ENCODE measurements around the gene CCDC7.
"Not testable (repeated sequence)": the region's sequence is repeated elsewhere in the genome, so short reads cannot be mapped to it uniquely, and the experiment has no call there.

The CCDC7 gene

DNA sequence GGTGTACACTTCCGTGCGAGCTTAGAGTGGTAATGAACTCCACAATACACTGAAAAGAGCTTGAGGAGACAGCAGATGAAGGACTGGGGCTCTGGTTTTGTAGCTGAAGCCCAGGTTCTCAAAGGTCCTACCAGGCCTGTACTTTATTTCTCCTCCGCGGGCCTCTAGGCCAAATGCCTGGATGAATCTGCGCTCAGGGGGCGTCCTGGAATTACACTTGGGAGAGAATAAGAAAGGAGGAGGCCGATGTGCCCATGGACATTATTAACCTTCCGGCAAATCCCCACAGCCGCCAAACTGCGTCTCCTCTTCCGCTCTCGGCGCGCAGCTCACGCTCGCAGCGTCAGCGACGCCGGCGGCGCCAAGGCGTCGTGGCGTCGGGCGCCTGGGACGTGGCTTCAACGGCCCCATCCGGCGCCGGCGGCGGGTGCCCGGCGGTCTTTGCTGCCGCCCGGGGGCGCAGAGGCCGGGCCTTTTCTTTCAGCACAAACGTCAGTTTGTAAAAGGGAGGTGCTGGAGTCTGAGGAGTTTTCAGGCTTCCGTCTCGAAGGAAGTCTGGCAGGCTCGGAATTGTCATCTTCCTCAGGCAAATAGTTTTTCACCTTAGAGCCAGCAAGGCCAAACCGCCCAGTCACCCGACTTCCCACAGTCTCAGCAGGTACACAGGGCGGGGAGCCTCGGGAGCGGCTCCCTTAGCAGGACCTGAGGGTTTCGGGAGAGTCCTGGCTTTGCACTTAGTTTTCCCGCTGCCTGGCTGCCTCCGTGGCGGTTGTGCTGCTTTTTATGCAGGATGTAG lies at the start of gene CCDC7:
Gene CCDC7, plus strand, starts transcription at position 401 of the 796 bp plus-strand sequence. CDS start 5,503 bp downstream, outside the sequence.
- peak; percentile 87 for DNase-seq

- DNase-seq, result not testable (repeated sequence)
These were observed 48.8 kb upstream of the CCDC7 start for GRCh38 chr10:32397163-32397562.

DNA sequence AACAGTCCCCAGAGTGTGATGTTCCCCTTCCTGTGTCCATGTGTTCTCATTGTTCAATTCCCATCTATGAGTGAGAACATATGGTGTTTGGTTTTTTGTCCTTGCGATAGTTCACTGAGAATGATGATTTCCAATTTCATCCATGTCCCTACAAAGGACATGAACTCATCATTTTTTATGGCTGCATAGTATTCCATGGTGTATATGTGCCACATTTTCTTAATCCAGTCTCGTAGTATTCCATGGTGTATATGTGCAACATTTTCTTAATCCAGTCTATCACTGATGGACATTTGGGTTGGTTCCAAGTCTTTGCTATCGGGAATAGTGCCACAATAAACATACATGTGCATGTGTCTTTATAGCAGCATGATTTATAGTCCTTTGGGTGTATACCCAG lies 46.2 kb upstream of the CCDC7 start:
- not testable (repeated sequence) for DNase-seq

DNA sequence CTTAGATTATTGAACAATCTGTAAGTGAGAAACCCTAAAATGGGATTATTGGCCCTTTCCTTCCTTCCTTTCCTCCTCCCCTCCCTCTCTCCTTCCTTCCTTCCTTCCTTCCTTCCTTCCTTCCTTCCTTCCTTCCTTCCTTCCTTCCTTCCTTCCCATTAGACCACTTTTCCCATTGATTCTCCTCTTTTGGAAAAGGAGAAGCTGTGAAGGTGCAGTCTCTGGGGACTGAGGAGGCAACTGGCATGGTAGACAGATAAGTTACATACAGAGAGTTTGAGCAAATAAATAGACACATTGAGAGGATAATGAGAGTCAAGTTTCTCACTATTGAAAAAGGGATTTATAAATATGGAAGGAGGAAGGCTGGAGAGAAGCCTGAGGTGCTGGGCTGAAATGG lies 45.0 kb upstream of the CCDC7 start:
- DNase-seq, result no peak

- DNase-seq, result no peak
These were observed 43.4 kb upstream of the CCDC7 start for GRCh38 chr10:32402499-32402898.

DNA sequence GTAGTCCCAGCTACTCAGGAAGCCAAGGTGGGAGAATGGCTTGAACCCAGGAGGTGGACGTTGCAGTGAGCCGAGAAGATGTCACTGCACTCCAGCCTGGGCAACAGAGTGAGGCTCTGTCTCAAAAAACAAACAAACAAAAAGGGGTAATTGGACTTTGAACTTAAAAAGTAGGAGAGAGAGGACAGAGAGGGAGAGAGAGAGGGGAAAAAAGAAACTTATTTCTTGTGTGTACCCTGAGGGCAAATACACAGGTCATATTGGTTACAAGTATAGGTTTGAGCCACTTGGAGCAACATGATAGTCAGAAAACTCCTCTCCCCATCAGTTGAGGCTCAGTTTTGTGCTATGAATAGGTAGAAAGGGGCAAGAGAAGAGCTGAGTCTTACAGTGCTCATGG lies 42.8 kb upstream of the CCDC7 start:
- no peak for DNase-seq

GRCh38 chr10:32408690-32409089 lies 37.2 kb upstream of the CCDC7 start:
- no peak for DNase-seq

DNA sequence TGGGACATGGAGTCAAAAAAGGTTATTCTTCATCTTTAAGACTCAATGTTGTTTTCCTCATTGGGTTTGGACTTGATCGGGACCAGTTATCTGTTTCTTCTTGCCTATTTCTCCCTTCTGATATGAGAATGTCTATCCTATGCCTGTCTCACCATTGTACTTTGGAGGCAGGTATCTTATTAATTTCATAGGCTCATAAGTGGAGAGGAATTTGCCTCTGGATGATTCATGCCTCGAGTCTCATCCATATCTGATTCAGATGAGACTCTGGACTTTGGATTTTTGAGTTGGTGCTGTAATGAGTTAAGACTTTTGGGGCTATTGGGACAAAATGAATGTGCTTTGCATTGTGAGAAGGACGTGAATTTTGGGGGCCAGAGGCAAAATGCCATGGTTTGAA lies 36.2 kb upstream of the CCDC7 start:
- no peak for DNase-seq

- DNase-seq, result no peak
These were observed 35.4 kb upstream of the CCDC7 start for GRCh38 chr10:32410569-32410968.

GRCh38 chr10:32411797-32412498 lies 34.0 kb upstream of the CCDC7 start:
- DNase-seq, result no peak

DNA sequence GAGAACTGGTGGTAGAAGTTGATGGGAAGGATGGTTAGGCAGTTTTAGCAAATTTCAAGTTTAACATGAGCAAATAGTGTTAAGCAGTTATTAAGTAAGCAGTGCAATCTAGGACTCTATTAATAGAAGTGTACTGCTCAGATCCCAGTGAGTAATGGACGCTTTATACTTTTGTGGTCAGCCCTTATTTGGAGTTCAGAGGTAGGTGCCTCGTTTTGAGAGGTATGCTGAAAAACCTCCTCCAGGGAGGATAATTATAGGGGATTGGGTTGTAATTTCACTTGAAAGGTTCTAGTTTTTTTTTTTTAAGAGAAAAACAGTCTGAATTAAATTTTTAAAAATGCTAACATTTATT lies 33.5 kb upstream of the CCDC7 start:
- no peak for DNase-seq

DNA sequence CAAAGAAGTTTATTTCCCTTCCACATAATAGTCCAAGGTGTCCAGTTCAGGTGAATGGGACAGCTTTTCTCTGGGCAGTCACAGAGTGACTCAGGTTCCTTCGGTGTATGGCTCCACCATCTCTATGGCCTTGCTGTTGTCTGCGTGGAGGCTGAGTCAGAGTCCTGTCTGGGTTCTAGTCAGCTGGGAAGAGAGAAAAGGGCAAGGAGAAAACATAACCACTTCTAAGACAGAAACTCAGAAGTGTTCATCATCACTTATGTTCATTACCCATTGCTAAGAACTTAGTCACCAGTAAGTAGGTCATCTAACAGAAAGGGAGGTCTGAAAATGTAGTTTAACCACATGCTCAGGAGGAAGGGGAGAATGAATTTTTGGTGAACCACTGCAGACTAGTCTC lies 32.4 kb upstream of the CCDC7 start:
- DNase-seq, result peak; percentile 57

- no peak for DNase-seq
These were observed 30.6 kb upstream of the CCDC7 start for GRCh38 chr10:32415361-32415760.

DNA sequence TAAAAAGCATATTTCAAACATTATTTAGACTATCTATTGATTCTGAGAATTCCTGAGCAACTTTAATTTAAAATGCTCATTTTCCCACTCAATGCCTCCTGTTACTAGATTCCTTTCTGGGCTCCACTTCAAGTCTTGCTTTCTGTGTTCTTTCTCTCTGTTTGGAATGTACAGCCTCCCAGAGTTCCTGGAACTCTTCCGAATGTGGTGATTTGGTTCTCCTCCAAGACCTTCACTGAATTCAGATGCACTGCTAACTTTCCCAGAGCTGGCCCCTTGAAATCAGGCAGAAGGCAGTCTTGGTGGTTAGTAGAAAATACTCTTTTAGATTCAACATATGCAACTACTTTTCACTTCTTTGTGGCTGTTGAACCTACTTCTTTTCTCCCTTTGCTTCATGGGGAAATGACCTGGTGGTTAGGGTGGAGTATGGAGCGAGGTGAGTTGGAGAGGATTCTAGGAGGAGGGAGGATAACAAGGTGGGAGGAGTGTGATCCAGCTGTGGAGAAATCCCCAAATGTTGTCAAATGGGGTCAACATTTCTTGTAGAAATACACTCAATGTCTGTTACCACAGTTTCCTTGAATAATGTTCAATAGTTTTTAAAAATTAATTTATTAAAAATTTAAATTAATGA lies 27.9 kb upstream of the CCDC7 start:
- DNase-seq, result no peak

- no peak for DNase-seq
These were observed 27.4 kb upstream of the CCDC7 start for GRCh38 chr10:32418572-32418971.

DNA sequence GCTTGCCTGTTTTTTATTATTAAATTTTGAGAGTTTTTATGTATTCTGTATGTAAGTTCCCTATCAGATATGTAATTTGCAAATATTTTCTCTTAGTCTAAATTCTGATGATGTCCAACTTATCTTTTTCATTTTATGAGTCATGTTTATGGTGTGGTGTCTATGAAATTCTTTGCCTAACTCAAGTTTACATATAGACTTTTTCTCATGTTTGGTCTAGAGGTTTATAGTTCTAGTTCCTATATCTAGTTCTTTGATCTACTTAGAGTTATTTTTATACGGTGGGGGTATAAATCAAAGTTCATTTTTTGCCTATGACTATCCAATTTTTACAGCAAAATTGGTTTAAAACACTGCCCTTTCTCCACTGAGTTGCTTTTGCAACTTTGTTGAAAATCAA lies 26.3 kb upstream of the CCDC7 start:
- DNase-seq, result no peak

DNA sequence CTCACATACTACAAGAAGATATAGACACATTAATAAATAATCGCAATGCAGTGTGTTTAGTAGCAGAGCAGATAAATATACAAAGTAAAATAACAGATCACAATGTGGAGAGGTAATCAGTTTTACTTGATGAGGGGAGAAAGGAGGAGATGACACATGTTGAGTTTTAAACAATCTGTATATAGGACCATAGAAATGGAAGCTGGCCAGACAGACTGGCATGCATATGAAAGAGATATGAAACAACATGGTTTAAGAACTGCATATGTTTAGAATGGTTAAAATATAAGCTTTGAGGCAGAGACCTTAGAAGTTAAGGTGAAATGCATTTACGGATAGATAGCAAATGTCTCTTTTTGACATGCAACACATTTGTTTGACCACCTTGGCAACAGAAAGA lies 19.8 kb upstream of the CCDC7 start:
- no peak for DNase-seq

- no peak for DNase-seq
These were observed 12.4 kb upstream of the CCDC7 start for GRCh38 chr10:32433542-32433941.

- no peak for DNase-seq
These were observed 9.7 kb upstream of the CCDC7 start for GRCh38 chr10:32436215-32436614.

DNA sequence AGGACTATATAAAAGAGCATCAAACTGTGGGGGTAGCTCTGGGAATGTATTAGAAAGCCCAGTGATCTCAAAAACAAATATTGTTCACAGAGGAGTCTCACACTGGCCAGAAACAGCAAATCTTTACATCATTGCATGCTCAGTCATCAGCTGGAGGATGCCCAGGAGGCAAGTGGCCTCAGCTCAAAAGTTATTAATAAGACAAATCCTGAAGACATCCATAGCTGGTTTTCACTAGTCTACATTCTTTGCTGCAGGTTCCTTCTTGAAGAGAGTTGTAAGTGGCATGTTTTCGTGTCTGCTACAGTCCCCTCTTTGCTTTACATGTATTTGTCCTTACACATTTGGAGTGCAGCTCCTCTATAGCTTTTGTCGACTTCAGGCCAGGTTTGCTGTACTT lies 8.6 kb upstream of the CCDC7 start:
- DNase-seq, result no peak

- DNase-seq, result no peak
These were observed 904 bp upstream of the CCDC7 start for GRCh38 chr10:32445036-32445435.

DNA sequence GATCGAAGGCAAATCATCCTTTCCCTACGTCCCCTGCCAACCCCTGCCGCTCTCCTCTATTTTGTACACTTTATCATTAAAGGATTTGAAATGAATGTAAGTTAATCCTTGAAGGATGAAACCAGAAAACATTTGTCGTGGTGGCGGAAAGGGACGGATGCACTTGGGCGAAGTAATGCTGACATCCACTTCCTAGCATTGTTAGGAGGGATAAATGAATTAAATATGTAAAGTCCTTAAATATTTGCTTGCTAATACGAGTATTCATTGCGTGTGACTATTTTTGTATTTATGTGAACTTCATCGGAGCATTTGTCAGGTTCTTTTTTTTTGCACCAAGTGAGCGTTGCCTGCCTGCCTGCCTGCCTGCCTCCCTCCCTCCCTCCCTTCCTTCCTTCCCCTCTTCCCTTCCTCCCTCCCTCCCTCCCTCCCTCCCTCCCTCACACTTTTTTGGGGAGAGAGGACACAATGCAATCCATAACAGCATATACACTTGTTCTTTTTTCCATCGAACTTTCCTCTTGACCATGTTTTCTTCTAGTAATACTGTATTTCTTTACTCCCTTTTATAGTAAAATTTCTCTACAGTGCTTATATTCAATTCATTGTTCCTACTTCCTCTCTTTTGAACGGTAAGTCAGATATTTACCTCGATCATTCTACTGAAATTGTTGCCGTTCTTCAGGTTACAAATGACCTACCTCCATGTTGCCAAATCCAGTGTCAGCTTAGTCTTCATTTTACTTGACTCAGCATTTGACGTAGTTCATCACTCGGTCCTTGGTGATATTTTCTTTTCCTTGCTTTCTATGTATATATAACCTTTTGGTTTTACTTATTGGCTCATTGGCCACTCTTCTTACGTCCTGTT lies 831 bp downstream of the CCDC7 start:
- no peak for DNase-seq

GRCh38 chr10:32454148-32454547 lies 8.2 kb downstream of the CCDC7 start:
- DNase-seq, result no peak

Measured in CD4-positive, alpha-beta T cell treated with Interleukin-4 for 4 hours (primary cell).